HG03135 (cell line): ENCODE data around the gene RFC2.
"Not testable (repeated sequence)": the region's sequence is repeated elsewhere in the genome, so short reads cannot be mapped to it uniquely, and the experiment has no call there.

ENCODE experiments used
- ATAC-seq: cut with Tn5 transposase; IDR thresholded peaks from one replicate; pipeline ENCODE4 v1.9.1; 2021; ENCODE audit warnings: mild to moderate bottlenecking, moderate library complexity; ENCODE audit not compliant: unreplicated experiment

The RFC2 gene

GRCh38 chr7:74219416-74219815 is 34.8 kb downstream of the RFC2 start:
- no peak for ATAC-seq

GRCh38 chr7:74218343-74218698 is 35.9 kb downstream of the RFC2 start:
- ATAC-seq, result no peak

- ATAC-seq, result peak; percentile 43
These were observed 36.5 kb downstream of the RFC2 start for GRCh38 chr7:74217455-74218342.

- no peak for ATAC-seq
These were observed 37.8 kb downstream of the RFC2 start for GRCh38 chr7:74216361-74216761.

GRCh38 chr7:74215921-74216320 is 38.3 kb downstream of the RFC2 start:
- no peak for ATAC-seq

- no peak for ATAC-seq
These were observed 39.2 kb downstream of the RFC2 start for GRCh38 chr7:74214816-74215630.

GRCh38 chr7:74212661-74213060 is 41.5 kb downstream of the RFC2 start:
- no peak for ATAC-seq

GRCh38 chr7:74208241-74208640 is 46.0 kb downstream of the RFC2 start:
- not testable (repeated sequence) for ATAC-seq

- no peak for ATAC-seq
These were observed 46.6 kb downstream of the RFC2 start for GRCh38 chr7:74207586-74207985.

- ATAC-seq, result no peak
These were observed 47.5 kb downstream of the RFC2 start for GRCh38 chr7:74206589-74207120.

- ATAC-seq, result not testable (repeated sequence)
These were observed 48.1 kb downstream of the RFC2 start for GRCh38 chr7:74206052-74206451.

GRCh38 chr7:74203956-74204618 is 50.1 kb downstream of the RFC2 start:
- no peak for ATAC-seq

GRCh38 chr7:74202841-74203556 is 51.2 kb downstream of the RFC2 start:
- ATAC-seq, result no peak

- no peak for ATAC-seq
These were observed 54.4 kb downstream of the RFC2 start for GRCh38 chr7:74199551-74200355.

GRCh38 chr7:74197449-74198124 is 56.6 kb downstream of the RFC2 start:
- ATAC-seq, result no peak

GRCh38 chr7:74195968-74196654 is 58.1 kb downstream of the RFC2 start:
- ATAC-seq, result not testable (repeated sequence)

- ATAC-seq, result not testable (repeated sequence)
These were observed 58.9 kb downstream of the RFC2 start for GRCh38 chr7:74195139-74195860.

GRCh38 chr7:74194686-74195085 is 59.5 kb downstream of the RFC2 start:
- ATAC-seq, result no peak
